Measurements from ENCODE around the gene CD300A.
A peak's percentile ranks its signal among the peaks of the same experiment; 100 is the strongest.
"Not testable (repeated sequence)": the region's sequence is repeated elsewhere in the genome, so short reads cannot be mapped to it uniquely, and the experiment has no call there.

Gene CD300A

GRCh38 chr17:74516561-74517328 lies 50.3 kb downstream of the CD300A start:
- no peak for DNase-seq

- not testable (repeated sequence) for DNase-seq
Measured at GRCh38 chr17:74518413-74518981, 52.1 kb downstream of the CD300A start.

GRCh38 chr17:74520016-74520434 lies 53.6 kb downstream of the CD300A start:
- peak in 2 of 58 donors; percentile 9 to 14 for DNase-seq

GRCh38 chr17:74520790-74521480 lies 54.5 kb downstream of the CD300A start:
- DNase-seq = no peak

- peak in 1 of 58 donors; percentile 20 for DNase-seq
Measured at GRCh38 chr17:74521701-74522201, 55.3 kb downstream of the CD300A start.

GRCh38 chr17:74522381-74523105 lies 56.1 kb downstream of the CD300A start:
- no peak for DNase-seq

- DNase-seq = no peak
Measured at GRCh38 chr17:74523308-74523707, 56.9 kb downstream of the CD300A start.

- no peak for DNase-seq
Measured at GRCh38 chr17:74524653-74525464, 58.4 kb downstream of the CD300A start.

GRCh38 chr17:74525465-74525725 lies 59.0 kb downstream of the CD300A start:
- no peak for DNase-seq

GRCh38 chr17:74525781-74526288 lies 59.4 kb downstream of the CD300A start:
- no peak for DNase-seq

- DNase-seq = no peak
Measured at GRCh38 chr17:74526681-74527080, 60.2 kb downstream of the CD300A start.

GRCh38 chr17:74527081-74527480 lies 60.6 kb downstream of the CD300A start:
- DNase-seq = no peak

GRCh38 chr17:74527756-74528155 lies 61.3 kb downstream of the CD300A start:
- no peak for DNase-seq

GRCh38 chr17:74528491-74529199 lies 62.2 kb downstream of the CD300A start:
- peak in 6 of 58 donors; percentile 16 to 51 (median 34) for DNase-seq

GRCh38 chr17:74529243-74529642 lies 62.8 kb downstream of the CD300A start:
- DNase-seq = no peak

- no peak for DNase-seq
Measured at GRCh38 chr17:74530831-74531150, 64.4 kb downstream of the CD300A start.

- DNase-seq = no peak
Measured at GRCh38 chr17:74531231-74531761, 64.9 kb downstream of the CD300A start, which contains the start of gene CD300LB. TSS of gene CD300LB (minus strand) at chr17:74531475. CDS start at chr17:74531350, 125 bp downstream.

GRCh38 chr17:74532115-74532514 lies 65.7 kb downstream of the CD300A start:
- DNase-seq = peak in 21 of 58 donors; percentile 7 to 58 (median 34)

Data from anterior cingulate cortex (tissue), 58 donors.